PC-9 (cell line): ENCODE measurements around the gene SMAP2. TPM values are rescaled to one million over a fixed set of nuclear protein-coding genes. Genes with fewer than 3 reads are reported as not detected.

Source experiments
- BruUV-seq: library from RNA; stranded (reverse); fragments of 400-500 nt; replicated peaks from 2 replicates; lab custom pipeline; 2021; lab: Mats Ljungman, UMichigan
- CTCF ChIA-PET: fragments of 300-600 bp; sonication (Branson Sonifier 250); formaldehyde crosslinking; loops from one replicate; lab custom pipeline; 2022; ENCODE audit warnings: antibody characterized with exemption; lab: Charles Lee
- POLR2A ChIA-PET: fragments of 300-600 bp; sonication (Branson Sonifier 250); formaldehyde crosslinking; loops from one replicate; lab custom pipeline; 2022; ENCODE audit warnings: antibody characterized with exemption; ENCODE audit not compliant: unreplicated experiment; lab: Charles Lee
- DNase-seq, 2 experiments: peaks; one replicate each; pipeline versions ENCODE4 v3.0.0 to v3.0.0-alpha.2; 2015 to 2022; ENCODE audit warnings: mixed read lengths in 1 of 2
- H2AFZ ChIP-seq: fragments of 200-600 bp; sonication (generic); 2 replicates; pipeline ENCODE4 v1.8.1; 2017; ENCODE audit warnings: antibody characterized with exemption
- H3F3A ChIP-seq: fragments of 200-600 bp; sonication (generic); 2 replicates; pipeline ENCODE4 v1.8.1; 2017; ENCODE audit warnings: antibody characterized with exemption, mild to moderate bottlenecking, low read depth; ENCODE audit not compliant: insufficient read depth
- H3K27ac ChIP-seq: fragments of 200-600 bp; sonication (generic); 2 replicates; pipeline ENCODE4 v1.6.1; 2016; ENCODE audit warnings: mixed run types
- H3K27me3 ChIP-seq: fragments of 200-600 bp; sonication (generic); 2 replicates; pipeline ENCODE4 v1.6.1; 2016; ENCODE audit warnings: low read depth, mixed run types; ENCODE audit not compliant: insufficient read depth
- H3K36me3 ChIP-seq: fragments of 200-600 bp; sonication (generic); 2 replicates; pipeline ENCODE4 v1.6.1; 2016; ENCODE audit warnings: low read depth, mixed run types
- H3K4me1 ChIP-seq: fragments of 200-600 bp; sonication (generic); replicated peaks from 2 replicates; pipeline ENCODE4 v1.6.1; 2016; ENCODE audit warnings: mixed run types; ENCODE audit not compliant: insufficient read depth
- H3K4me2 ChIP-seq: fragments of 200-600 bp; sonication (generic); 2 replicates; pipeline ENCODE4 v1.6.1; 2017; ENCODE audit warnings: mixed run types
- H3K4me3 ChIP-seq: fragments of 200-600 bp; sonication (generic); 2 replicates; pipeline ENCODE4 v1.6.1; 2016; ENCODE audit warnings: mixed run types
- H3K79me2 ChIP-seq: fragments of 200-600 bp; sonication (generic); 2 replicates; pipeline ENCODE4 v1.6.1; 2017; ENCODE audit warnings: low read depth, mixed run types
- H3K9me2 ChIP-seq: fragments of 200-600 bp; sonication (generic); 2 replicates; pipeline ENCODE4 v1.8.1; 2017; ENCODE audit warnings: mild to moderate bottlenecking; ENCODE audit not compliant: insufficient read depth
- H3K9me3 ChIP-seq: fragments of 200-600 bp; sonication (generic); 2 replicates; pipeline ENCODE4 v1.8.1; 2016; ENCODE audit warnings: low read depth; ENCODE audit not compliant: insufficient read depth
- H4K20me1 ChIP-seq: fragments of 200-600 bp; sonication (generic); 2 replicates; pipeline ENCODE4 v1.8.1; 2017; ENCODE audit not compliant: insufficient read depth
- EZH2 ChIP-seq: fragments of 200-600 bp; sonication (generic); IDR thresholded peaks from 2 replicates; pipeline ENCODE4 v1.8.0; 2017; ENCODE audit warnings: antibody characterized with exemption, low read depth
- intact Hi-C: fragments of 100-400 bp; cut with micrococcal nuclease; formaldehyde crosslinking; loops from one replicate; pipeline ENCODE4 v1.10.0; 2022; ENCODE audit not compliant: unreplicated experiment
- total RNA-seq: library from RNA; stranded (reverse); gene quantifications from 2 replicates; pipeline ENCODE4 v1.2.3, GENCODE V29; 2021
- TF ChIP-seq, protein P1 (sequence below): fragments of 200-600 bp; sonication (generic); conservative IDR thresholded peaks from 2 replicates; pipeline ENCODE4 v1.6.1; 2017; ENCODE audit warnings: mixed run types, antibody characterized with exemption, mild to moderate bottlenecking, moderate library complexity

The SMAP2 gene
- total RNA-seq, 1 experiment from 2014 or later, result 19.7 TPM

GRCh38 chr1:40350391-40350790 is 23.1 kb upstream of the SMAP2 start:
- CTCF ChIA-PET, result no interaction called here
- DNase-seq, result no peak
- no peaks in the 10 kb centered on the region for H3K79me2 ChIP-seq
- no peak overlapping the region for H3K27ac ChIP-seq
- H2AFZ ChIP-seq, result no peak overlapping the region
- no peak overlapping the region for H3K4me3 ChIP-seq
- H4K20me1 ChIP-seq, result no peaks in the 10 kb centered on the region
- H3K9me3 ChIP-seq, result no peaks in the 10 kb centered on the region
- no peaks in the 10 kb centered on the region for H3F3A ChIP-seq
- intact Hi-C loops, result no loop called here
- BruUV-seq, result no TSS peak
- H3K4me1 ChIP-seq, result no peaks in the 10 kb centered on the region
- no peaks in the 10 kb centered on the region for H3K9me2 ChIP-seq
- no peaks in the 10 kb centered on the region for H3K27me3 ChIP-seq
- H3K4me2 ChIP-seq, result no peak overlapping the region
- POLR2A ChIA-PET, result no interaction called here
- TF ChIP-seq, protein P1, sequence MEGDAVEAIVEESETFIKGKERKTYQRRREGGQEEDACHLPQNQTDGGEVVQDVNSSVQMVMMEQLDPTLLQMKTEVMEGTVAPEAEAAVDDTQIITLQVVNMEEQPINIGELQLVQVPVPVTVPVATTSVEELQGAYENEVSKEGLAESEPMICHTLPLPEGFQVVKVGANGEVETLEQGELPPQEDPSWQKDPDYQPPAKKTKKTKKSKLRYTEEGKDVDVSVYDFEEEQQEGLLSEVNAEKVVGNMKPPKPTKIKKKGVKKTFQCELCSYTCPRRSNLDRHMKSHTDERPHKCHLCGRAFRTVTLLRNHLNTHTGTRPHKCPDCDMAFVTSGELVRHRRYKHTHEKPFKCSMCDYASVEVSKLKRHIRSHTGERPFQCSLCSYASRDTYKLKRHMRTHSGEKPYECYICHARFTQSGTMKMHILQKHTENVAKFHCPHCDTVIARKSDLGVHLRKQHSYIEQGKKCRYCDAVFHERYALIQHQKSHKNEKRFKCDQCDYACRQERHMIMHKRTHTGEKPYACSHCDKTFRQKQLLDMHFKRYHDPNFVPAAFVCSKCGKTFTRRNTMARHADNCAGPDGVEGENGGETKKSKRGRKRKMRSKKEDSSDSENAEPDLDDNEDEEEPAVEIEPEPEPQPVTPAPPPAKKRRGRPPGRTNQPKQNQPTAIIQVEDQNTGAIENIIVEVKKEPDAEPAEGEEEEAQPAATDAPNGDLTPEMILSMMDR, result no peak
- no peak for TF ChIP-seq EZH2
- no peaks in the 10 kb centered on the region for H3K36me3 ChIP-seq

DNA sequence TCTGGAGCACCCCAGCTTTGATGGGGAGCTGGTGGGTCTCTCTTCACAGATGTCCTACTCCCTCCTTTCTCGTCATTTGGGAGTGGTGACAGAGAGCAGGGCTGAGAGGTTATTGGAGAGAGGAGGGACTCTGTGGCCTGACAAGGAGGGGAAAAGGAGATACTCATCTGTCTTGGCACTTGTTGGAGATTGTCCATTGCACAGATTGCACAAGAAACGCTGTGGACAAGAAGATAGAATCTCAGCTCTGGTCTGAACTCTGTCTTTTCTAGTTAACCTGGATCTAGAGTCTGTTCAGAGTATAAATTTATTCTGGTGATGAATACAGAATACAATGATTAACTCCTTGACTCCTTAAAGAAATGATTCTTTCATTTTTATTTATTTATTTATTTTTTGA is 22.4 kb upstream of the SMAP2 start:
- CTCF ChIA-PET, result interaction anchor here (1.2 kb wide), 1 partner anchor 42 kb away, joined by 8 read pairs; no protein-coding TSS in a partner anchor
- TF ChIP-seq, protein P1, result no peak
- TF ChIP-seq EZH2, result no peak
- Histone ChIP-seq H3K9me3 (no peaks in the 10 kb centered on the region), H3K36me3 (no peaks in the 10 kb centered on the region), H3K9me2 (no peaks in the 10 kb centered on the region), H4K20me1 (no peaks in the 10 kb centered on the region), H3F3A (no peaks in the 10 kb centered on the region), H3K4me3 (no peak overlapping the region), H2AFZ (no peak overlapping the region), H3K27me3 (no peaks in the 10 kb centered on the region), H3K4me1 (no peaks in the 10 kb centered on the region), H3K79me2 (no peaks in the 10 kb centered on the region), H3K27ac (no peak overlapping the region), H3K4me2 (no peak overlapping the region)
- DNase-seq, result no peak
- POLR2A ChIA-PET, result no interaction called here
- intact Hi-C loops, result no loop called here
- no TSS peak for BruUV-seq

- Histone ChIP-seq H3K4me3 (no peak overlapping the region), H3K36me3 (no peaks in the 10 kb centered on the region), H3F3A (no peaks in the 10 kb centered on the region), H2AFZ (no peak overlapping the region), H3K9me2 (no peaks in the 10 kb centered on the region), H3K27me3 (no peaks in the 10 kb centered on the region), H3K9me3 (no peaks in the 10 kb centered on the region), H3K27ac (no peak overlapping the region), H3K79me2 (no peaks in the 10 kb centered on the region), H4K20me1 (no peaks in the 10 kb centered on the region), H3K4me1 (no peaks in the 10 kb centered on the region), H3K4me2 (no peak overlapping the region)
- POLR2A ChIA-PET, result no interaction called here
- TF ChIP-seq, protein P1, result no peak
- no peak for TF ChIP-seq EZH2
- no peak for DNase-seq
- intact Hi-C loops, result no loop called here
- CTCF ChIA-PET, result interaction anchor here (0.7 to 1.2 kb wide), 2 partner anchors 41 to 275 kb away, joined by 3 to 8 read pairs; no protein-coding TSS in a partner anchor
- no TSS peak for BruUV-seq
These were observed 21.4 kb upstream of the SMAP2 start for GRCh38 chr1:40352126-40352525.
